ENCODE data around the gene PRSS57. TPM values are rescaled to one million over a fixed set of nuclear protein-coding genes. Genes with fewer than 3 reads are reported as not detected.
"Not testable (repeated sequence)": the region's sequence is repeated elsewhere in the genome, so short reads cannot be mapped to it uniquely, and the experiment has no call there.

The PRSS57 gene
- total RNA-seq = not detected

GRCh38 chr19:695352-695949, at the start of gene PRSS57:
PRSS57 (minus strand) TSS chr19:695452; CDS start chr19:695430, 22 bp downstream.
- DNase-seq = no peak

- DNase-seq = no peak
Observed at GRCh38 chr19:743168-743687, 48.0 kb upstream of the PRSS57 start.

GRCh38 chr19:742540-743075, 47.4 kb upstream of the PRSS57 start:
- DNase-seq = no peak

DNA sequence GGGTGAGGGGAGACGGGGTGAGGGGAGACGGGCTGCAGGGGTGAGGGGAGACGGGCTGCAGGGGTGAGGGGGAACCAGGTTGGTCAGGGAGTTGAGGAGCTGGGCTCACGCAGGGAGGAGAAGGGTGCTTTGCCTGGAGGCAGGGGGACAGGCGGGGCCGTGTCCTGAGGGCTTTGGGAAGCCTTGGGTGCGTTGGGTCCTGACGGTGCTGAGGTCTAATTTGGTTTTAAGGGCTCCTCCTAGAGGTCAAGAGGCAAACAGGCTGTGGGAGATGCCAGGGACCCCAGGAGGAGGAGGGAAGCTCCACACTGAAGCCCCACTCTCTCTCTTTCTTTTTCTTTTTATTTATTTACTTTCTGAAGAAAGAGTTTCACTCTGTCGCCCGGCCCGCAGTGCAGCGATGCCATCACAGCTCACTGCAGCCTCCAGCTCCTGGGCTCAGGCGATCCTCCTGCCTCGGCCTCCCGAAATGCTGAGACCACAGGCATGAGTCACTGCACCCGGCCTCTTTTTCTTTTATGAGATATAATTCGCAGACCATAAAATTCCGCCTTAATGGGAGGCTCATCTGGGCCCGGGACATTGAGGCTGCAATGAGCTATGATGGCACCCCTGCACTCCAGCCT, 46.4 kb upstream of the PRSS57 start:
- DNase-seq = no peak

DNA sequence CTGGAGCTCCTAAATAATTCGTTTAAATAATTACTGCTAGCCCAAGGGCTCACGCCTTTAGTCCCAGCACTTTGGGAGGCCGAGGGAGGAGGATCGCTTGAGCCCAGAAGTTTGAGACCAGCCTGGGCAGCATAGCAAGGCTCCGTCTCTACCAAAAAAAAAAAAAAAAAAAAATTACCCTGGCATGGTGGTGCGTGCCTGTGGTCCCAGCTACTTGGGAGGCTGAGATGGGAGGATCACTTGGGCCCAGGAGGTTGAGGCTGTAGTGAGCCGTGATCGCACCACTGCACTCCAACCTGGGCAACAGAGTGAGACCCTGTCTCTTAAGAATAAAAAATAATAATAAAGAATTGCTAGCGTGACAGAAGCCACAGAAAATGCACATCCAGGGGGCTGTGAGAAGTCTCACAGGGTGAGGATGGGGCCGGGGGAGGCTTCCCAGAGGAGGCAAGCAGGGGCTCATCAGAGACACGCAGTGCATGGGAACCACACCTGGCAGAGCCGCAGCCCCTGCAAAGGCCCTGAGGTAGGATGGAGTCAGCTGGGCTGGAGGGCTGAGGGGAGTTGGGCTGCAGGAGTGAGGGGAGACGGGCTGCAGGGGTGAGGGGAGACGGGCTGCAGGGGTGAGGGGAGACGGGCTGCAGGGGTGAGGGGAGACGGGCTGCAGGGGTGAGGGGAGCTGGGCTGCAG, 45.7 kb upstream of the PRSS57 start:
- not testable (repeated sequence) for DNase-seq

GRCh38 chr19:739998-740715, 44.9 kb upstream of the PRSS57 start:
- no peak for DNase-seq

GRCh38 chr19:738509-739128, 43.4 kb upstream of the PRSS57 start:
- DNase-seq = no peak

GRCh38 chr19:737591-738093, 42.4 kb upstream of the PRSS57 start:
- DNase-seq = no peak

DNA sequence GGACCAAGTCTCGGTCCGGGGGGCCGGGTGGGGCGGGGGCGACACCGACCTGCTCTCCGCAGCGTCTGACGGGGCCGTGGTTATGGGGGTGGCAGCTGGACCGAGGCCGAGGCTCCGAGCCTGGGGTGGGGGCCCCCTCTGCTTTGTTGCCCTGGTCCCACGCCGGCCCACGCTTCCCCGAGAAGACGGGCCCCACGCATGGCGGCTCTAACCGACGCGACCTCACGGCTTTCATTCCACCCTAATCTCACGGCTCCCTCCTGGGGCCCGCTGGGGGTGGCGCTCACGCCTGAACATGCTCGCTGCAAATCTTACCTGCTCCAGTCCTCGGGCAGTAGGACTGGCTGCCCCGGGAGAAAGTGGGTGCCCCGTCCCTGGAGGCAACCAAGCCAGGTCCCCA, 40.9 kb upstream of the PRSS57 start:
- no peak for DNase-seq

DNA sequence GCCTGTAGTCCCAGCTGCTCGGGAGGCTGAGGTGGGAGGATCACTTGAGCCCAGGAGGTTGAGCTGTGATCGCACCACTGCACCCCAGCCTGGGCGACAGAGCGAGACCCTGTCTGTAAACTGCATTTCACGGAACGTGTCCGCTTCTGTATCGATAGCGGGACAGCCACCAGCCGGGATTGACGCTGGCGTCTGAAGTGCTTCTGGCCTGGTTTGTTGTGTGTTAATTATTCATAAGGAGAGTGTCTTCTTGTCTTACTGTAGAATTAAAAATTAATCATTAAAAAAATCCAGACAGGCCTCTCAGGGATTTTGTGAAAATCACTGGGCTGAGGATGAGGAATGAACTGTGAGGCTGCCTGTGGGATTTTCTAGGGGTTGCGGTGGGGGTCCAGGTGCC, 39.5 kb upstream of the PRSS57 start:
- DNase-seq = no peak

DNA sequence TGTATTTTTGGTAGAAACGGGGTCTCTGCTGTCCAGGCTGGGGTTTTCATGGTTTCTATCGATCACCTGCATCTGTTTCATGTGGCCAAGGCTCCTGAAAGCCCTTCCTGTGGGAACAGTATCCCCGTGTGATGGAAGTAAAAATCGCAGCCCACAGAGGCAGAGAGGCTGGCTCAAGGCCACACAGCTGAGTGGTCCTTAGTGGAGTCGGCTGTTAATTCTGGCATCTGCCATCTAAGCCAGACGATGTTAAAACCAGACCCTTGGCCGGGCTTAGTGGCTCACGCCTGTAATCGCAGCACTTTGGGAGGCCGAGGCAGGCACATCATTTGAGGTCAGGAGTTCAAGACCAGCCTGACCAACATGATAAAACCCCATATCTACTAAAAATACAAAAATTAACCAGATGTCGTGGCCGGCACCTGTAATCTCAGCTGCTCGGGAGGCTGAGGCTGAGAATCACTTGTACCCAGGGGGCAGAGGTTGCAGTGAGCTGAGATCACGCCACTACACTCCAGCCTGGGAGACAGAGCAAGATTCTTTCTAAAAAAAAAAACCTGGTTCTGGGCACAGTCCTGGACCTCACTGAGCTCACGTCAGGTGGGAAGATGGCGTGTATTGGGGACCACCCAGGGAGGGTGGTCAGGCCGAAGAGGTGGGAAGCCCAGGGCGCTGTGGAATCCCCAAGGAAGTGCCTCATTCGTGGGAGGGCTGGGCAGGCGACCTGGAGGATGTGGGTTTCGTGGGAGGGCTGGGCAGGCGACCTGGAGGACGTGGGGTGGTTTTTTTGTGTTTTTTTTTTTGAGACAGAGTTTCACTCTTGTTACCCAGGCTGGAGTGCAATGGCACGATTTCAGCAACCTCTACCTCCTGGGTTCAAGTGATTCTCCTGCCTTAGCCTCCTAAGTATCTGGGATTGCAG, 37.2 kb upstream of the PRSS57 start:
- DNase-seq = no peak

- no peak for DNase-seq
Observed at GRCh38 chr19:731000-731399, 35.7 kb upstream of the PRSS57 start.

DNA sequence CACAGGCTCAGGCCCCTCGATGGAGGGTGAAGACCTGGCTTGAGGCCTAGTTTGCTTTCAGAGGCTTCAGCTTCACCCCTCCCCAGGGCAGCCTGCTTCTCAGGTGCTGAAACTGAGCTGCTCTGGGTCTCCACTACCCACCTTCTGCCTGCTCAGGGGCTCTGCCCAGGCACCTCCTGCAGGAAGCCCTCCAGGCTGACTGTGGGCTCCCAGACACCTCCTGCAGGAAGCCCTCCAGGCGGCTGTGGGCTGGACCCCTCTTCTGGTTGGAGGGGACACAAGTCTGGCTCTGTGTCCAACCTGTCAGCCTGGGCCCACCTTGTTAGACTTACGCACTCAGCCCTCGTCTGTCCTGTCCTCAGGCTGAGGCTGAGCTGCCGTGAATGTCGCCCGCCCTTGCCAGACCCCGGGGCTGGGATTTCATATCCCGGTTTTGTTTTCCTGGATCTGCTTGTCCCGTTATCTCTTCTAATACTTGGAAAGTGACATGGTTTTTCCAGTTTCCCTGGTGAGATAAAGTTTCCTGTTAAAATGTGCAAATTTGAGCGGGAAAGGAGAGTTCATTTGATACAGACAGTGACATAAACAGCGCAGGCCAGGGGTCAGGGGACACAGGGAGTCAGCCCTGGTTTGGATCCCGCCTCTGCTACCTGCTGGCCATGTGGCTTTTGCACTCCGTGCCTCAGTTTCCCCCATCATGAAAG, 34.9 kb upstream of the PRSS57 start:
- DNase-seq = no peak

GRCh38 chr19:729564-729963, 34.3 kb upstream of the PRSS57 start:
- not testable (repeated sequence) for DNase-seq

DNA sequence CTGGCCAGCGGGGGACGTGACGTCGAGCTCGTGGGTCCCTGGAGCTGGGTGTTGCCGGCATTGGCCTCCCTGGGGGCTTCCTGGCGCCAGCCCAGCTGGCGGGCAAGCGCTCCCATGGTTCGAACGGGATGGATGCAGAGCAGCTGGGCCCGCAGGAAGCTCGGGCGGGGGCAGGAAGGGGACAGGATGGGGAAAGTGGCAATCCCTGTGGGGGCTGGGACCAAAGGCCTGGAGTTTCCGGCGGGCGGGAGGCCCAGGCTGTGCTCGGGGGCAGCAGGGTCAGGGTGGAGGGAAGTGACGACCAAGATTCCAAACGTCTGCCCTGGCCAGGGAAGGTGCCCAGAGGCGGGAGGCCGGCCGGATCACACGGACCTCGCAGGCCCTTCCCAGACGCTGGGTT, 32.8 kb upstream of the PRSS57 start:
- no peak for DNase-seq

DNA sequence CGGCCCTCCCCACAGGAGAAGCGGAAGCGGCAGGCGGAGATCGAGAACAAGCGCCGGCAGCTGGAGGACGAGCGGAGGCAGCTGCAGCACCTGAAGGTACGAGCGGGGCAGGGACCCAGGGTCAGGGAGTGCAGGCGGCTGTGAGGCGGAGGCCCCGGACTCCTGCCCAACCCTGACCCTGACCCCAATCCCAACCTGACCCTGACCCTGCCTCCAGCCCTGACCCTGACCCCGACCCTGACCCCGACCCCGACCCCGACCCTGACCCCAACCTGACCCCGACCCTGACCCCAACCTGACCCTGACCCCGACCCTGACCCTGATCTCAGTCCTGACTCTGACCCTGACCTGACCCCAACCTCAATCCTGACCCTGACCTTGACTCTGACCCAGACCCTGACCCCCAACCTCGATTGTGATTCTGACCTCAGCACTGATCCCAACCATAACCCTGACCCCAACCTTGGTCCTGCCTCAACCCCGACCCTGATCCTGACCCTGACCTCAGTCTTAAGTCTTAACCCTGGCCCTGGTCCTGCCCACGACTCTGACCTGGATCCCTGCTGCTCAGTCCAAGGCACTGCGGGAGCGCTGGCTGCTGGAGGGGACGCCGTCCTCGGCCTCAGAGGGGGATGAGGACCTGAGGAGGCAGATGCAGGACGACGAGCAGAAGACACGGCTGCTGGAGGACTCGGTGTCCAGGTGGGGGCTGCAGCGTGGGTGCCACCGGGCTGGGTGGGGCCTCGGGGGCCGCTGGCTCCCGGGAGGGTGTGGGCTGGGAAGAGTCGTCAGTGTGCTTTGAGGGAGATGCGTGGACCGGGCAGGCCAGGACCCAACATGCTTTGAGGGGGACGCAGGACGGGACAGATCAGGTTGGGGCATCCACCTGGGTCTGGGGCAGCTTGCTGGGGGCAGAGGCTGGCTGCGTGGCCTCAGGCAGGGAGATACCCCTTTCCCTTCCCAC, 32.0 kb upstream of the PRSS57 start:
- DNase-seq = no peak

- DNase-seq = no peak
Observed at GRCh38 chr19:725461-726089, 30.3 kb upstream of the PRSS57 start.

DNA sequence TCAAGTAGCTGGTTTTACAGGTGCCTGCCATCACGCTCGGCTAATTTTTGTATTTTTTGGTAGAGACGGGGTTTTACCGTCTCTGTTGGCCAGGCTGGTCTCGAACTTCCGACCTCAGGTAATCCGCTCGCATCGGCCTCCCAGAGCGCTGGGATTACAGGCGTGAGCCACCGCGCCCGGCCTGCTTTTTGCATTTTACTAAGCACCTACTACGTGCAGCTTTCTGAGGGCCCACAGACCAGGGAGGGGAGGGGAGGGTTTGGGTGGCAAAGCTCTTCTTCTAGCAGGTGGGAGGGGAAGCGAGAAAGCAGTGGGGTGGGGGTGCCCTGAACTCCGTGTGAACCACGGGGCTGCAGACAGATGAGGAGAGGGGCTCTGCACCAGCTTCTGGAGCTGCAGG, 28.5 kb upstream of the PRSS57 start:
- no peak for DNase-seq
